NCI-H1436 (cell line): ENCODE data around the gene CCDC3.
"Not testable (repeated sequence)": the region's sequence is repeated elsewhere in the genome, so short reads cannot be mapped to it uniquely, and the experiment has no call there.

ENCODE experiments used
- DNase-seq: peaks from one replicate; lab custom pipeline; 2025; lab: John Stamatoyannopoulos, UW

The CCDC3 gene

DNA sequence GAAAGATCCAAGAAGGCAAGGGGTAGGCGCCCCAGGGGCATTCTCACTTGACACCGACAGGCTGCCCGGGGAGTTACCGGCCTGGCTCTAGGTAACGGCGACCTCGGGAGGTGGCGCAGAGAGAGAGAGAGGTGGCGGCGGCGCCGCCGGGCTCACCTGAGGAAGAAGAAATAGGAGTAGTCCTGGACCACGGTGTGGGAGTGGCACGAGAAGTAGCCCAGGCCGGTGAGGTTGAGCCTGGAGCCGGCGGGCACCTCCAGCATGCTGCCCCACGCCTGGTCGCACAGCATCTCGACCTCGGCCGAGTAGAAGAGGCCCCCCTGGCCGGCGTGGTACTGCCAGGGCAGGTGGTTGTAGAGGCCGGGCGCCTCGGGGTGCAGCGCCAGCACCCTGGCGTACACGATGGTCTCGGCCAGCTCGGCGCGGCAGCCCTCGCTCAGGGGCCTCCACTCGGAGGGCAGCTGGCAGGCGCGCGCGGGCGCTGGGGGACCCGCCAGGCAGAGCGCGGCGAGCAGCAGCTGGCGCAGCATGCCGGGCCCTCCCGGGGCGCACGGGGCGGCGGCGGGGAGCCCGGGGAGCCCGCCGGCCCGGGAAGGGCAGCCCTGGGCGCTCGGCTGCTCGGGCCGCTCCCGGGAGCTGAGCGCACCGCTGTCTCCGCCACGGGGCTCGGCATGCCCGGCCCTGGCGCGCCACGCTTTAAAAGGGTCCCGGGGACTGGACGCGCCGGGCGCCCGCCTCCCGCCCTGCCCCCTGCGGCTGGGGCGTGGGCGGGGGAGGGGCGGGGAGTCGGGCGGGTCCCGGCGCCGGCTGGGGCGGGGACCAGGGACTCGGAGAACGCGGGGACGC lies at the start of gene CCDC3:
Gene CCDC3 (minus strand): TSS at position 673 of the 846 bp plus-strand sequence. CDS start 143 bp downstream, at position 530.
- DNase-seq, result no peak

DNA sequence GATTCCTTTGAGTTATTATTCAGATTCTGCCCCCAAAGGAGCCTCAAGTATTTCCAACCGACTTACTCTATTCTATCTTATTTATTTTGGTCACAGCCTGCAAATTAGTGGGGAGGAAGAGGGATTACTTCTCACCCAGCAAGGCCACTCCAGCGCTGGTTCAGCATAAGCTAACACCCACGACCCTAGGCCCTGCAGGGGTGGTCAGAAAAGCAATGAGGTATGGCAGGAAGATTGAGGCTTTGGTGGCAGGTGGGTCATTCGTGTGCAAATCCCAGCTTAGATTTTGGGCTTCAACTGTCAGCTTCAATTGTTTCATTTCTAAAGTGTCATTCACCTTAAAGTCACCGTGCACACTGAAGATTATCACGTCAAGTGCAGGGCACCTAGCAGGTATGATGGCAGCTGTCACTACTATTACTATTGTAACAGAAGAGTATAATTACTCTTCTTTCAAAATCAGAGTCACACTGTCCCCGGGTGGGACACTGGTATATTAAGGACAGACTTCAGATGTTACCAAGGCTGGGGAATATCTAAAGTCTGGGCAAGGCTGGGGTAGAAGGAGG lies 49.7 kb upstream of the CCDC3 start:
- no peak for DNase-seq

DNA sequence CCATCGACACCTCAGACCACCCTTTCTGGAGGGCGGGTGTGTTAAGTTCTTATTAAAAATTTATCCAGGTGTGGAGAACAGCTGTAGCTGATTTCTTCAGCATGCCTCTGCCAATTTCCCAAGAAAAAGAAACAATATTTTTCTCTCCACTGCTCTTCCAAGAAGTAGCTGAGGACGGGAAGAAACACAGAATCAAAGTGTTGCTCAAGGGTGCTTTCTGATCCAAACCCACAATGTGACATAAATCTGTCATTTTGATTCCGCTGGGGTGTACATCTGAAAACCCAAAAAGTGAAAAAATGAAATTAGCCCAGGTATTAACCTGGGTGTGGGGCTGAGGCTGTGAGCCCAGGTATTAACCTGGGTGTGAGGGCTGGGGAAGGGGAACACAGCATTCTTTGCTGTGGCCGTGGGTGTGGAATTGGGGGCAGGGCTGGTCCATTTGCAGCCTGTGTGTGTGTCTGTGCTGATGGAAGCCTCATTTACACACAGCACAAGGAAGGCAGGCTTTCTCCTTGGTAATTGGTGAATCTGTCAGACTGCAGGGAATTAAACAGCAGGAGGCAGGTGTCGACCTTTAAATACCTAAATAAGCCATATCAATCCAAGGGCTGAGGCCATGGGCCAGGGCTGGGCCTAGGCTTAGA lies 48.4 kb upstream of the CCDC3 start:
- no peak for DNase-seq

DNA sequence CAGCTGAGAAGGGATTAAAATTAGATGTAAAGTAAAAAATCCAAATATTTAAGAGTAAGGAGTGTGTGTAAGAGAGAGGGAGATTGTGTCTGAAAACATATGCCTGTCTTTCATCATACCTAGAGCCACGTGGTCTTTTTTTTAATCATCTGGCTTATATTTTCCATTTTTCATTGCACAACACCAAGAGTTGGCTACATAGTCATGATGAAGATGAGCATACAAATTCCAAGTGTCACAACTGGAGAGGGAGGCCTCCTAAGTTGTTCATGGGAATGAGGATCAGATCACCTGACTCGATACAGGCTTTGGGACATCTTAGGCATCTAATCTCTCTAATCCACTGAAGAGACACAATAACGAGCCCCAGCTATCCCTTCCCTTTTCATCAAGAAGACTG lies 47.2 kb upstream of the CCDC3 start:
- DNase-seq, result no peak

DNA sequence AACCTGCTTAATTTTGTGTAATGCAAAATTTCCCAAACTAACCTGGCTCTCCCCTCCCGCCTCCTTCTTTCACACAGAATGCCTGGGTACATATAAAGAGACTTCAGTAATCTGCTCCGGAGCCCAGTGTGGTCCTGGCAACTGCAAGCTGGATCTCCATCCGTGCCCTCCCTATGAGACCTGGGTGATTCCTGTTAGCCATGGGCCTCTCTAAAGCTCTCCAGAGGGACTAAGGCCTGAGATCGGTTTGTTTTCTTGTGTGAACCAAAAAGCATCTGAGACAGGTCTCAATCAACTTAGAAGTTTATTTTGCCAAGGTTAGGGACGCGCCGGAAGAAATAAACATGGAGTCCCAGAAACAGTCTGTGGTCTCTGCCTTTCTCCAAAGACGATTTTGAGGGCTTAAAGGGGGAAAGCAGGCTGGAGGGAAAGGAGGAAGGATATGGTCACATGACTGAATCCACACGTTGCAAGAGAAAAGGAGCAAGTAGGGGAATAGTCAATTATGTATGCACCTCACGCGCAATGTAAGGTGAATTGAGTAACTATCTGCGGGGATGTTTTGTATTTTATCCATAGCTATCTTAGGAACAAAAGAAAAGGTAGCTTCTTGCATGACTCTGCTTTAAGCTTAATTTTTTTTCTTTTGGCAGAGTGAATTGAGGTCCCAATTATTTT lies 46.2 kb upstream of the CCDC3 start:
- no peak for DNase-seq

DNA sequence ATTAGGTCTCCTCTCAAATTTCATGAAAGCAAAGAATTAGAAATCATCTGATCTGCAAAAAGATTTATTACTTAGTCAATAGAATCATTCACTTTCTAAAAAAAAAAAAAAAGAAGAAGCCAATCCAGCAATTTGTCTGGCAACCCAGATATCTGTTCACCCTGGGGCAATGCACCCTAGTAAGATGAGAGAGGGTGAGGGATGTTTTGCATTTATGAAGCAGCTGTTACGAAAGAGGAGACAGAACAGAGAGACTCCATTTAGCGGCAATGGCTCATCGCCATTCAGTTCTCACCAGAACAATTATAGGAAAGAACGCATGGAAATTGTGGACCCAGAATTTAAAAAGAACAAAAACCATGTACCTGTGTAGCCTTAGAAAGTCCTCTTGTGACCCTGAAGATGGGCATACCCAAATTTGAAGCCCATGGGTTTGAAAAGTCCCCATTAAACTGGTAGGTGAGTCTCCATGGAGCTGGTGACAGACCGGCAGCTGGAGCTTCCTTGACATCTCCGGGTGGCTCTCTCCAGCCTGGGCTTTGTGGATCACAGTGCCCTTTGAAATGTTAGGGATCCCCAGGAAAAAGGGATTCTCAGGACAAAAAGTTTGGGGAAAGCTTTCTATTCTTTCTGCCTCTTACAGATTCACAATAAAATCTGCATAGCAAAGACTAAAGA lies 45.5 kb upstream of the CCDC3 start:
- peak; percentile 1 for DNase-seq

DNA sequence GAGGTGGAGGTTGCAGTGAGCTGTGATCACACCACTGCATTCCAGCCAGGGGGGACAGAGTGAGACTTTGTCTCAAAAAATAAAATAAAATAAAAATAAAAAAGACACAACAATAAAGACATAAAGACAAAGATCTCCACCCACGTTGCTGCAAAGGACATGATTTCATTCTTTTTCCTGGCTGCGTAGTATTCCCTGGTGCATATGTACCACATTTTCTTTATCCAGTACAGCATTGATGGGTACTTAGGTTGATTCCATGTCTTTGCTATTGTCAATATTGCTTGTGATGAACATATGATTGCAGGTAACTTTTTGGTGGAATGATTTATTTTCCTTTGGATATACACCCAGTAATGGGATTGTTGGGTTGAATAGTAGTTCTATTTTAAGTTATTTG lies 42.0 kb upstream of the CCDC3 start:
- DNase-seq, result no peak

DNA sequence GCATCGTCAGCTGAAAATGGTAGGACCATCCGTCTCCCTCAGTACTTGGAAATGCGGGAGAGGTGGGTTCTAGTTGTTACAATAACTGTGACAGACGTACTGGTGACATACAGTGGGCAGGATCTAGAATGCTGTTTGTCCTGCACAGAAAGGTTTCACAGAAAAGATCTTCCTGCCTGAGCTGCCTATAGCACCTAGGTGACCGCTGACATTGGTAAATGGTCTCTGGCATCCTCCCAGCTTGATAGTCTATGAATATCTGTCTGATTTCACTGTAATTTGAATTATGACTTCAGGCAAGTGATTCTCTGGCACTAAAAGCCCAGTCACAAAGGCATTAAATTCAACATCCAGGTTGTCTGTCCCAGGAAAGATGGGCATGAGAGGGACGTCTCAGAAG lies 38.2 kb upstream of the CCDC3 start:
- no peak for DNase-seq

DNA sequence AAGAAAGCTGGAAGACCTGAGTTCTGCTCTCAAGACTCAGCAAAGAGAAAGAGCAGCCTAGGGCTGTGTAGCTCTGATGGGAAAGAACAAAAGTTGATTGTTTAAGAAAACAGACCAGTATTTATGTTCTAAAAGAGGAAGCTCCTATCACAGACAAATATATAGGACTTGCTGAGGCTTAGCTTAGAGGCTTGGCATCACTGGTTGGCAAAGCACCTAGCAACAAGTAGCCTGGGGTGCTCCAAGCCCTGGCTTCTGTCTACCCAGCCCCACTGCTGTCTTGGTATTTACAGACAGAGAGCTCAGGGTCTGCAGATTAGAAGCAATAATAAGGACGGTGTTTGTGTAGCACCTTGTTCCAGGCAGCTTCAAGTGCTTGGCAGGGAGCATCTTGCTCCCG lies 36.9 kb upstream of the CCDC3 start:
- no peak for DNase-seq

DNA sequence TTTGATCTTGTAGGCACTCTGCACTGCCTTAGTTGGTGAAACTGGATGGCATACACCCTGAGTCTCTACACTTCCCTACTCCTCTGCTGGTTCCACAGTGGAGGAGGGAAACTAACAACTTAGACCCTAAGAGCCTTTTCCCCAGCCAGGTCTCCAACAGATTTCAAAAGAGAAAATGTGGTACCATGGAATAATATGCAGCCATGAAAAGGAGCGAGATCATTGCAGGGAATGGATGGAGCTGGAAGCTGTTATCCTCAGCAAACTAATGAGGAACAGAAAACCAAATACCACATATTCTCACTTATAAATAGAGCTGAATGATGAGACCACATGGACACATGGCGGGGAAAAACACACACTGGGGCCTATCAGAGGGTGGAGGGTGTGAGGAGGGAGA lies 36.3 kb upstream of the CCDC3 start:
- DNase-seq, result no peak

DNA sequence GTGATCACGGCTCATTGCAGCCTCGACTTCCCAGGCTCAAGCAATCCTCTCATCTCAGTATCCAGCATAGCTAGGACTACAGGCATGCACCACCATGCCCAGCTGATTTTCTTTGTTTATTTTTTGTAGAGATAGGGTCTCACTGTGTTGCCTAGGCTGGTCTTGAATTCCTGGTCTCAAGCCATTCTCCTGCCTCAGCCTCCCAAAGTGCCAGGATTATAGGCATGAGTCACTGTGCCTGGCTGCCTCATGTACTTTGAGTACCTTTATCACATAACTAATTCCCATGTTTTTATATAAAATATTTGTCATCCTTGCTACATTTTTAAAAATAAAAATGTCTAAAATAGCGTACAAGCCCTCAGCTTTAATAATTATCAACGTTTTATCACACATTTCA lies 35.3 kb upstream of the CCDC3 start:
- no peak for DNase-seq

DNA sequence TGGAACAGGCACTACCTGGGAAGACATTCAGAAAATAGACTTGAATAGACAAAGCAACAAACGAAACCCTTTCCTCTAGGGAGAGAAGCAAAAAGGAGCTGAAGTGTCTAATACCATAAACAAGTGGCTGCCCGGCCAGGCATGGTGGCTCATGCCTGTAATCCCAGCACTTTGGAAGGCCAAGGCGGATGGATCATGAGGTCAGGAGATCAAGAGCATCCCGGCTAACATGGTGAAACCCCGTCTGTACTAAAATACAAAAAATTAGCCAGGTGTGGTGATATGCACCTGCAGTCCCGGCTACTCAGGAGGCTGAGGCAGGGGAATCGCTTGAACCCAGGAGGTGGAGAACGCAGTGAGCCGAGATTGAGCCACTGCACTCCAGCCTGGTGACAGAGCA lies 34.2 kb upstream of the CCDC3 start:
- not testable (repeated sequence) for DNase-seq

DNA sequence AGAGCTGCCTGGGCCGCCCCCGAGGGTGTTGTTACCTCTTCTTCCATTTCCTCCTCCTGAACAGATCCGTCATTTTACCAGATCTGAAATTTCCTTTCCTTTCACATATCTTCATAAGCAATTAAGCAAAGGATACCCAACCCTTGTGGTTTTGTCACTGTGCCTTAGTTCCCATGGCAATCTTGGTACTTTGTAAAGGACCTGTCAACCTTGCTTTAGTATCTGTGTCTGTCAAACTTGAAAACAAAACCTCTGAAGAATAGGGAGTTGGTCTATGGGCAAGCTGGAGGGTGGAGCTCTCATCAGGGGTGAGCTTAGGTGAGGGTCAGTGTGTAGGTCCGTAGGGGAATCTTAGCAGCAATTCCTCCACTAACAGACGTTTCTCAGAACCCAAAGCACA lies 25.4 kb upstream of the CCDC3 start:
- no peak for DNase-seq

DNA sequence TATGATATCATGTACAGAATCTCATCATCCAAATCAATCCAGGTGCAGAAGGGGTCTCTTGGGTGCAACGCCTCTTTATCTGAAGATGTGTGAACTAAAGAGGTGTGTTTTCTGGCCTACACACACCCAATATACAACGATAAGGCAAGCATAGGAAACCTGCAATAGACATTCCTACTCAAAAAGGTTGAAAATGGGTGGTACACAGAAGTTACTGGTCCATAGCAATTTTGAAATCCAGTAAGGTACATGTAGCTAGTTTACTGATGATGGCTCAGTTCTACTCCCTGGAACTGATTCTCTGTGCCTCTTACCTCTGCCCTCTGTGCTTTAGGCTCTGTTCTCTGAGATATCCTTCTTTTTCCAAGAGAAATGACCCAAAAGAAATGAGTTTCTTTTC lies 22.2 kb upstream of the CCDC3 start:
- DNase-seq, result no peak

DNA sequence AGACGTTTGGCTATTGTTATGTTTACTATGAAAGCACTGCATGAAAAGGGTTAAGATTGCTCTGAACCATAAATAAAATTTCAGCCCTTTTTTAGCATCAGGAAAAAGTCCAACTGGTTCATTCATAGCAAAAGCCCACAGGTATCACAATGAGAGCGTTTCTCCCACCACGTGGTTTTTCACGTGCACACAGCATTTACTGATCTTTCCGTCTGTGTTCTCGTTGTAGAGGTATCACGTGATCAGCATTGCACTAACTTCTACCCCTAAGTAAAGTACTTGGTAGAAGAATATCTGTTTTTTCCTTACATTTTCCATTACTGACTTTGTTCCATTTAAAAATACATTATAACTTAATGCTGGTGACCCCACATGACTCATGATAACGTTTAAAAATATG lies 17.8 kb upstream of the CCDC3 start:
- no peak for DNase-seq

DNA sequence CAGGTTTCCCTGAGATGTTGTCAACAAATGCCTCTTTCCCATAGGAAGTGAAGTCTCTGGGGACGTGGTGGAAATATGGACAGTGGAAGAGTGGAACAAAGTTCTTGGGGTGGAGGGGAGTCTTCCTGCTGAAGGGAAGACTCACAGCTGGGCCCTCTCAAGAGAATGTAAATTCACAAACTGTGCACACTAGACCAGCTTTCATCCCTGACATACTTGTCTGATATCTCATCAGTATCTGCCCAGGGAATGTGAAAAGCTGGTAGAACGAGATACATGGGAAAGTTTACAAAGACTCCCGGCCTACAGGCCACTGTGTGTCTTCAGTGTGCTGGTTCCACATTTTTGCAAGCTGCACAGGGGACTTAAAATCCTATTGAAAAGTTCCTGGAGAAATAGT lies 16.7 kb upstream of the CCDC3 start:
- no peak for DNase-seq

DNA sequence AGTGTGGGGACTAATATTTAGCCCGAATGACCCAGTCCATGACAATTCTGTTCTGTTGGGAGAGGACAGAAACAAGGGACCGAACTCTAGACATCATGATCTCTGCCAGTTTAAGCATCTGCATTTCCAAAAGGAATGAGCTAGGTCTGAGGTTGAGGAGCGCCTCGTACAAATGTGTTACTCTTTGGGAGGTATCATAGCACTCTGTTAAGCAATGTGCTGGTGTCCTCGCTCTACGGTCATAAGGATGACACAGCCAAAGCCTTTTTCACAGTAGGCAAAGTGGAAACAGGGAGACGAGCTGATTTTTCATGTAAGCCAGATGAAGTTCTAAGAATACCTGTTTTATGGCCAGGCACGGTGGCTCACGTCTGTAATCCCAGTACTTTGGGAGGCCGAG lies 15.4 kb upstream of the CCDC3 start:
- DNase-seq, result no peak

DNA sequence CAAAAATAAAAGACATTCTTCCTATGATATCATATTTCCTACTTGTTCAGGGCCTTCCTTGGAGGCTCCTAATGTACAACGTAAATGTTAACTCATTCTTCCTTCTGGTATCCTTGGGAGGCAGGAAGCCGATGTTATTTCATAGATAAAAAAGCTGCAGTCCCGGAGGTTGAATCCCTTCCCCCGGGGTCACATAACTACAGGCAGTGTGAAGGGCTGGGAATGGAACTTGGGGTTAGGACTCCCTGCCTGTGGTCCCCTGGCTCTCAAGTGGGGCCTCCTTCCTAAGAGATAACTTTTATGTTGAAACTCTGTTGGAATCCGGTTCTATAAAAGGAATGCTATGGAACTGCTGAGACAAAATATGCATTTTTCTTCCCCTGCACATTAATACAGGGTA lies 14.9 kb upstream of the CCDC3 start:
- no peak for DNase-seq

DNA sequence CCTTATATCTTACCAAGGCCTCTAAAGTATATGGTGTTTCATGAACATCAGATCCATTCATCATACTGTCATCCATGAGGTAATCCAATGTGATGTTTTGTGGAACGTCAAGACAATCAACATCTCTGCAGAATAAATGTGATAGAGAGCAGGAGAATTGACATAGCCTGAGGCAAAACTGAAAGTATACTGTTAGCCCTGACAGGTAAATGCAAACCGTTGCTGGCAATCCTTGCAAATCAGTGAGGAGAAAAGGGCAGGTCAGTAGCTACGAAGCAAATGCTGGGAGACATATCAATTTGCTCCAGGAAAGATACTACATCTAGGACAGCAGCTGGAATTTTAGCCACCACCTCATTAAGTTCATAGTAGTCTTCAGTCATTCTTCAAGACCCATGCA lies 4.5 kb upstream of the CCDC3 start:
- no peak for DNase-seq

DNA sequence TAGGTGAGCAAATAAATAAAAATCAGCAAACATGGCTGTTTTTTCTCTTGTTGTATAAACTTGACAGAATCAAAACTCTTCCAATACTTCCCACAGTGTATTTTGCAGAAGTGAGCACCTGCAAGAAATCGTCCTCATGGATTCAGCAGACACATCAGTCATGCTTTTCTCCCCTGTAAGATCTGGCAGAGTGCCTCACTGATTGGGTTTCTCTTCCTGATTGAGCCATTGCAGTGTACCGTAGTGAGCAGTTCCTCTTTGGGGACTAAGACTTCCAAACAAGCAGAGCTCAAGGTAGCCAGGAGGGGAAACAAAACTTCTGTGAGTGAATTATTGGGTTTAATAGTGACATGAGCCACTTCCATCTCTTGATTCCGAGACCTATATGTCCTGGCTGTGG lies 2.2 kb upstream of the CCDC3 start:
- DNase-seq, result no peak

DNA sequence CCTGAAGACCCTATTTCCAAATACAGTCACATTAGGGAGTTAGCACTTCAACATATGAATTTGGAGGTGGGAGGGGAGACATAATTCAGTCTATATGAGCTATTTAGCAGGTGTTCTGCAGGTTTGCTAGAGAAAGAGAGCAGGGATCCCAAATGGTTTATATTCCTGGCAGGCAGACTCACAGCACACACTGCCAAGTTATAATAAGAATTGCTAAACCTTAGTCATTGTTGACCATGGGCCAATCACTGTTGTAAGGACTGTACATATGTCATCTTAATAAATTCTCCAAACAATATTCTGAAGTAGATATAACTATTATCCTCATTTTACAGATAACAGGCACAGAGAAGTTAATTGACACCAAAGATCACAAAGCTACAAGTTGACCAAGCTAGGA lies 1.5 kb upstream of the CCDC3 start:
- no peak for DNase-seq

DNA sequence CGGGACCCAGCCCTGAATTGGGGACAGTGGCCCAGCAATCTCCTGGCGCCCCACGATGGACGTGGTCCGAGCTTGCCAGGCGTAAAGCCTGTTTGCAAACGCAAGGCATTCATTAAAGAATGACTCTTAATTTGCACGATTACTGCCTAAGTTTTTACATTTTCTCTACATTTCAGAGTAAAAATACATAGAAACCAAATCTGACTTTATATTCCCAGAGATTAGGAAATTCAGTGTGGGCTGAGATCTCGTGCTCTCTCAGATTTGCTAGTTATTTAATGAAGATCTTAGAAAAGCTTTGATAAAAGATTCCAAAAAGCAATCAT lies 337 bp upstream of the CCDC3 start:
- DNase-seq, result no peak
